Neural progenitor cell (in vitro differentiated cells): ENCODE data around the gene CLEC20A.

Source experiments
- EZH2 ChIP-seq: fragments of 200-600 bp; sonication (generic); IDR thresholded peaks from 2 replicates; pipeline ENCODE4 v1.6.1; 2017; ENCODE audit warnings: antibody characterized with exemption, mild to moderate bottlenecking, moderate library complexity
- EZH2phosphoT487 ChIP-seq: fragments of 200-600 bp; sonication (generic); IDR thresholded peaks from 2 replicates; pipeline ENCODE4 v1.6.1; 2017; ENCODE audit warnings: antibody characterized with exemption
- TF ChIP-seq, protein P1 (sequence below): fragments of 200-600 bp; sonication (generic); IDR thresholded peaks from 2 replicates; pipeline ENCODE4 v1.5.1; 2017; ENCODE audit warnings: antibody characterized with exemption, mild to moderate bottlenecking

DNA sequence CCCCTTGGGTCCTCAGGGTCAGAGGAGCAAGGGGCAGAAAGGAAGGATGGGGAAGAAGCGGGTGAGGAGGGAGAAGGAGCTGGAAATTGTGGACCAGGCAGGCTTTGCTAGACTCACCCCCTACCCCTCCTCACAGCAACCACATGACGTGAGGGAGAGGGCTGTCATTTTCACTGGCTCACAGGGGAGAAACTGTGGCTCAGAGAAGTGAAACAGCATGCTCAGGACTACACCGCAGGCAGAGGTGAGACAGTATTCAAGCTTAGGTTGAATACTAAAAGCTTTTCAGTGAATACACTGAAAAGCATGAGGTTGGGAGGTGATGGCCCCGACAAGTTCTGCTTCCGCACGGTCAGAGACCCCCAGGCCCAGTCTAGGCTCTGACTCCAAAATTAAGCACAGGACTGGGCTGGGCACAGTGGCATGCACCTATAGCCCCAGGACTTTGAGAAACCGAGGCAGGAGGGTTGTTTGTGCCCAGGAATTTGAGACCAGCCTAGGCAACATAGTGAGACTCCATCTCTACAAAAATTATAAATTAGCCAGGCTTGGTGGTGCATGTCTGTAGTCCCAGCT is 1.2 kb upstream of the CLEC20A start:
- TF ChIP-seq, protein P1, sequence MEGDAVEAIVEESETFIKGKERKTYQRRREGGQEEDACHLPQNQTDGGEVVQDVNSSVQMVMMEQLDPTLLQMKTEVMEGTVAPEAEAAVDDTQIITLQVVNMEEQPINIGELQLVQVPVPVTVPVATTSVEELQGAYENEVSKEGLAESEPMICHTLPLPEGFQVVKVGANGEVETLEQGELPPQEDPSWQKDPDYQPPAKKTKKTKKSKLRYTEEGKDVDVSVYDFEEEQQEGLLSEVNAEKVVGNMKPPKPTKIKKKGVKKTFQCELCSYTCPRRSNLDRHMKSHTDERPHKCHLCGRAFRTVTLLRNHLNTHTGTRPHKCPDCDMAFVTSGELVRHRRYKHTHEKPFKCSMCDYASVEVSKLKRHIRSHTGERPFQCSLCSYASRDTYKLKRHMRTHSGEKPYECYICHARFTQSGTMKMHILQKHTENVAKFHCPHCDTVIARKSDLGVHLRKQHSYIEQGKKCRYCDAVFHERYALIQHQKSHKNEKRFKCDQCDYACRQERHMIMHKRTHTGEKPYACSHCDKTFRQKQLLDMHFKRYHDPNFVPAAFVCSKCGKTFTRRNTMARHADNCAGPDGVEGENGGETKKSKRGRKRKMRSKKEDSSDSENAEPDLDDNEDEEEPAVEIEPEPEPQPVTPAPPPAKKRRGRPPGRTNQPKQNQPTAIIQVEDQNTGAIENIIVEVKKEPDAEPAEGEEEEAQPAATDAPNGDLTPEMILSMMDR, result no peak
- TF ChIP-seq EZH2 (no peak), EZH2phosphoT487 (no peak)
